ENCODE results near the gene GMCL1.
"Not testable (repeated sequence)": the region's sequence is repeated elsewhere in the genome, so short reads cannot be mapped to it uniquely, and the experiment has no call there.

Gene GMCL1

DNA sequence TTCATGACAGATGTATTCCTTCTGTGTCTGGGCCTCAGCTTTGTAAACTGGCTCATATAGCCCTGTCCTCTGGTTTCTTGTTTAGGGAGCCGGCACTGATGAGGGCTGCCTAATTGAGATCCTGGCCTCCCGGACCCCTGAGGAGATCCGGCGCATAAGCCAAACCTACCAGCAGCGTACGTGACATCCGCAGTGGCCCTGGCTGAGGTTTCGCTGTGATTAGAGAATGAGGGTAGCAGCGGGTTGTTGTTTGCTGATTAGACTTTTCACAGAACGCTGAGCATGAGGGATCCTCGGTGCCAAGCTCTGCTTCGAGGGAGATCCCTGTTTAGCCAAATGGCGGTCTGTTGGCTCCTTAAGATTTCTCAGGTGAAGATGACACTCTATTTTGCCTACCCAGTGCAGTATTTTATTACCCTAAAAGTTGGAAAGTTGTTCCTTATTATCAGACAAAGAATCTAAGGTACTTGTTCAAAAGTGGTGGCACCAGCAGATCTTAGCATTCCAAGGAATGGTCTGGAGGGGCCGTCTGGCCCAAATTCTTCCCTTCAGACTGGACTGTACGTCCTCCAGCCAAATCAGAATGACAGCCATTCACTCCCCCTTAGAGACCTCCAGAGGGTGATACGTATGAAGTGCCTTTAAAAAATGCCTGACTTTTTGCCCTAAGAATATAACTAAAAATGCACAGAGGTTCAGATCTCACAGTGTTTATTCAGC is 21.5 kb upstream of the GMCL1 start:
- no peak for DNase-seq (ENCODE audit: low spot score)

DNA sequence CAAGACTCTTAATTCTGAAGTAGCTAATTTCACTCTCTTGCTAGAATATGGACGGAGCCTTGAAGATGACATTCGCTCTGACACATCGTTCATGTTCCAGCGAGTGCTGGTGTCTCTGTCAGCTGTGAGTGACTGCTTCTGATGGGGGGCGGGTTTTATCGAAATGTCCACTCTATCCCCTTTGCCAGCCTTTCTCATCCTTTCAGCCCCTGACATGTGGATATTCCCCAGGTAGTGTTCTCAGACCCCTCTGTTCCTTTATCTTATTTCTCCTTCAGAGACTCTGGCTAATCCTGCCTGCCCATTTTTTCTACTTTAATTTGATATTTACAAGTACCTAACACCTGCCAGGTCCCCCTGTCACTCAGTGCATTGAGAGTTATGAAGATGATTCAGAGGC is 18.9 kb upstream of the GMCL1 start:
- no peak for DNase-seq (ENCODE audit: low spot score)

DNA sequence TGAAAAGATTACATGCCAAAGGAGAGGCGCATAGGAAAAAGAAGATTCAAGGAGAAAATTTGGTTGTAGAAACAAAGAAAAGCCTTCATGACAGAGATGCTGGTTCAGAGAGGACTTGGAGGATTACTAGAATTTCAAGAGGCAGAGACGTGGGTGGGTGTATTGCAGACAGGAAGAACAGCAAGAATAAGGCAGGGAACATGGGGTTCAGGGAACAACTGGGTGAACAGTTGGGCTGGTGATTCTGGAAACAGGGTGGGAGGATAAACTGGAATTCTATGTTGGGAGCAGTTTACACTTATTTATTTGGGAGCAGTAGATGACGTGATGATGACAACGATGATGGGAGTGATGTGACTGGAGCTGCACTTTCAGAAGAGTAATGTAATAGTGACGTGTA is 18.4 kb upstream of the GMCL1 start:
- no peak for DNase-seq (ENCODE audit: low spot score)

DNA sequence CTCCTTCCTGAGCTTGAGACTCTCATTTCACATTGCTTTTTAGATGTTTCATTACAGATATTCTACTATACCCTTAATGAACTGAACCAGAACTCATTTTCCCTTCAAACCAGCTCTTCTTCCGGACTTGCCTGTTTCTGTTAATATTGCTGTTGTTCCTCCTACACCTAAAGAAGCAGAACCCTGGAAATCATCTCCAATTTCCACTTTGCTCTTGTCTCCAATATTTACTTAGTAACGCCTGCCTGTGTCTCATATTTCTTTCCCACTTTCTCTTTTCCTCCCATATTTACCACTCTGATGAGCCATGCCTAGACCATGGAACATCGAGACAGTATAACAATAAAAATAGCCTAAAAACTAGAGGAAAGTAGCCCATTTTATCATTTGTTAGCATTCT is 17.9 kb upstream of the GMCL1 start:
- DNase-seq (ENCODE audit: low spot score): no peak

DNA sequence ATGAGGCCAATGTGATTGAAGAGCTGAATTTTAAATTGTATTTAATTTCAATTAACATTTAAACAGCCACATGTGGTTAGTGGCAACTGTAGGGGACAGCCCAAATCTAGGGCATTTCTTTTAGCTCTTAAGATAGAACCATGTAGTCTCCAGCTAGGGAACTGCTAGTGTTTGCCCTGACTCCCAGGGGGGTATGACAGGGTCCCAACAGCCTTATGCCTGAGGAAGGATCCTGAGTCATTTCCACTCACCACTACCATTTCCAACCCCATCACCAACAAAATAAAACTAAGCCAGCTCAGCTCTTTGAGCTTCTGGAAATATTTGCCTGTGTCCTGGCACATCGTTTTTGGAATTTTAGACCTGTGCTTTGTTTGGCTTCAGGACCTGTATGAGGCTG is 13.7 kb upstream of the GMCL1 start:
- no peak for DNase-seq (ENCODE audit: low spot score)

DNA sequence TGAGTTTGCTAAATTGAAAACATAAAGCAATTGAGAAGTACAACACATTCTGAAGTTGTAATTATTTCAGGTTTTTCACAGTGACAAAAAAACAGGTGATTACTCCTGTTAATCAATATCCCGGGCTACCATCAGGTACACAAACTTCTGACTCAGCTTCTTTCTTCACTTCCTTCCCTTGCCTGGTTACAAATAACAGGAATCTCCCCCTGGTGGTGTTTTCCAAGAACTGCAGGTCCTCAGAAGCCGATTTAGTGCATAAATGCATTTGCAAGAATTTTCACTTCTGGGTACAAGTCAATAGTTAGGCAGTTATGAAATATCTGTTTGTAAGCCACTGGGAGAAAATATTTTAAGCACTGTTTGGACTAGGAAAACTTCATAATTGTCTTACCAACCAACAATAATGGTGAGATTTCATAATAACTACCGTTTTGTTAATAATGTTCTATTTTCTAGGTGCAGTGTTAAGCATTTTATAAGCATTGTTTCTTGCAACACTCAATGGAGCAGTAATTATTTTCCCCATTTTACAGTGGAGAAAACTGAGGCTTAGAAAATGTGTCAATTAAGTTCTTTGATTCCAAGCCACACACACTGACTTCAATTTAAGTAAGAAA is 12.4 kb upstream of the GMCL1 start:
- peak; percentile 68 for DNase-seq (ENCODE audit: low spot score)

DNA sequence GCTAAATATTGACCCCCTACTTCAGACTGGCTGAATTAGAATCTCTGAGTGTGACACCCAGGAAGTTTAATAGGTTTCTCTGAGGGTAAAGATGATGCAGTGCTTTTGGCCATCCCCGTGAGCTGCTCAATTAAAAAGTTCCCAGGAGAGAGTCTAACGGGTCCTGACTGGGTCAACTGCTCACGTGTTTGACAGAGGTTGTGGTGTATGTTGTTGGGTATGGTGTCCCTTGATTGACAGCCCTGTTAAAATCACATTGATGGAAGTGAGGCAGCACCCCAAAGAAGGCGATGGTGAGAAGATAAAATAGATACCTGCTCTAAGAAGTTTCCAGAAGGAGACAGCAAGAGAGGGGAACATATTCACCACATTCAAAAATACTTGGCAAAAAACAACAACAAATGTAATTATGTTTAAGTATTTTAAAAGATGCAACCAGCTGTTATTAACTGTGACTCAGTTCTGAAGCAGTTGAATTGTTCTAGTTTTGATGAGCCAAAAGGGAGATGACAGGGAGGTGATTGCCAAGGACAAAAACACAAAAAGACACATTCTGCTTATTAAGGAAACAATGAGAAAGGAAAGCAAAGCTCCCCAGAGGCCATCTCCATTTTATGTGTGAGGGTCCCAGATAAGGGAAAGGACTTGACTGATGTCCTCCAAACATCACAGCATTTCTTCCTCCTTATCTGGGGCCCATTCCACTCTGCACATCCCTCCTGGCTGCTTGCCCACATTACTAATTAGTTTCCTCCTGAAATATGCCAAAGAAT is 11.5 kb upstream of the GMCL1 start:
- no peak for DNase-seq (ENCODE audit: low spot score)

DNA sequence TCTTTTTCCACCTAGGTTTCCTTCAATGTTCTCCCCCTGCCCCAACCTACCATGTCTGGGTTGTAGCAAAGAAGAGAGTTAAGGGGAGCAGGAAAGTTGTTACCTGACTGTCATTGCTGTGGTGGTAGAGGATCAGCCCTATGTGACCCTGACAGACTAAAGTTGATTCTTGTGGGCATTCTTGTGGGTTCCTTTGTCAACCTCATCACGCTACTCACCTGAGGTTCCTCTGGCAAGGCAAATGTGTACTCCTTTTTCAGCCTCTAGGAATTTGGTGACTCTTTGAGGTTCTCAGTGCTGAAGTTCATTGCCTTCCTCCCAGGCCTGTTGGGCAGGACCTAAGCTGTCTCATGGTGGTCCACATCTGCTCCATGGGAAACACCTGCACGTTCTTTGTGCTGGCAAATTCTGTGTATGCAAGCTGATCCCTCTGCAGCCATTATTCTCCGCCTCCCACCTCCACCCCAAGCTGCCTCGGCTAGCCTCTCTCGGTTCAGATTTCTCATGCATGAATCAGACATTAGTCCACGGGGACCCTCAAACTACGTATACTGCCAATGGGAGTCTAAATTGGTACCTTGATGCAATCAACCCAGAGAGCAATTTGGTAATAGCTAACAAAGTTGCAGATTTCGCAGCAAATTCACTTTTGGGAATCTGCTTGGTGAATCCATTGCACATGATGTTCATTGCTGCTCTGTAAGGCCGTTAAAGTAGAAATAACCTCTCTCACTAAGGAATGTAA is 1.5 kb upstream of the GMCL1 start:
- DNase-seq (ENCODE audit: low spot score): no peak

DNA sequence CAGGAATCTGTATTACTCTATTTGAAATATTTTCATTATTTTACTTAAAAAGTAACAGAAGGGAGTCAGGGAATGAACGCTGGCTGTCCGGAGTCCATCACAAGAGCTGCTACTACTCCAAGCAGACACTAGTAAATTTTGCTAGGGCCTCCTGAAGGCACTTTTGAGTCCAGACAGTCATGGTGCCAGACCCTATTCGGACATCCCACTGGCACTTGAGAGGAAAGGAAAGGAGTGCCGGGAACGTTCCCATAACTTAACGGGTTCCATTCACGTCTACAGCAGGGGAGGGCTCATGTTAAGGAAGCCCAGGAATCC is 563 bp upstream of the GMCL1 start:
- no peak for DNase-seq (ENCODE audit: low spot score)

DNA sequence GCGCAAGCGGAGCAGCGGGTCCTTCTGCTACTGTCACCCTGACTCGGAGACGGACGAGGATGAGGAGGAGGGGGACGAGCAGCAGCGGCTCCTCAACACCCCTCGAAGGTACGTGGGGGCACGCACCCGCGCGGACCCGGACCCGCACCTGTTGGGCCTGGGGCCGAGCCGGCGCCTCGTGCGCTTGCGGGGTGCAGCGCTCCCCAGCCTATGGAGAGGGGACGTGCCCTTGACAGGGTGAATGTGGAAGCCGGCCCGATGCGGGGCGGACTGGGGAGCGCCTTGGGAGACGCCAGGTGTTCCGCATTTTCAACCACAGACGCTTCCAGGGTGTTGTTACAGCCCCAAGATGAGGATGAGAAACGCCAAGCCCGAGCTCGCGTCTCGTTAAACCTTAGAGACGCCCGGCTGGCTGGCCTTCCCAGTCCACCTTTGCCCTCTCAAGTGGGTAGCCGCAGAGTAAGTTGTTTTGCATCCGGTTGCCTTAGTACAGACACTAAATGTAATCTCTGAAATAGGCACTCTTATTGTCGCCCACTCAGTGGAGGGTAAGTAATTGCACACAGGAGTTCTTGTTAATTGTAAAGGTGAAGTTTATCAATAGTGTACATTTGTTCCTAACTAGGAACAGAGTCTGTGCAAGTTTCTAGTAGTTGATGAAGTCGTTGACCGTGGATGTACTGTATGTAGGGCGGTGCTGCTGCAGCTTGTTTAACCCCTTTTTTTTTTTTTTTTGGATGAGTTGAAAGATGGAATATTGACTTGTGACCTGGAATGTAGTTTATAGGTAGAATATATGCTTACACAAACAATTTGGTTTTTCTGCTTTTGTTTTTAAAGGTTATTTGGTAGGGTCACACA is 815 bp downstream of the GMCL1 start:
- DNase-seq (ENCODE audit: low spot score): peak; percentile 34

DNA sequence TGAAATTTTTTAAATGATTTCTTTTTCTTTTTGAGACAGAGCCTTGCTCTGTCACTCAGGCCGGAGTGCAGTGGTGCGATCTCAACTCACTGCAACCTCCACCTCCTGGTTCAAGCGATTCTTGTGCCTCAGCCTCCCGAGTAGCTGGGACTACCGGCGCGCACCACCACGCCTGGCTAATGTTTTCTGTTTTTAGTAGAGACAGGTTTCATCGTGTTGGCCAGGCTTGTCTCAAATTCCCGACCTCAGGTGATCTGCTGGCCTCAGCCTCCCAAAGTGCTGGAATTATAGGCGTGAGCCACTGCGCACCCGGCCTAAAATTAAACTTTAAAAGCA is 1.4 kb downstream of the GMCL1 start:
- not testable (repeated sequence) for DNase-seq (ENCODE audit: low spot score)

DNA sequence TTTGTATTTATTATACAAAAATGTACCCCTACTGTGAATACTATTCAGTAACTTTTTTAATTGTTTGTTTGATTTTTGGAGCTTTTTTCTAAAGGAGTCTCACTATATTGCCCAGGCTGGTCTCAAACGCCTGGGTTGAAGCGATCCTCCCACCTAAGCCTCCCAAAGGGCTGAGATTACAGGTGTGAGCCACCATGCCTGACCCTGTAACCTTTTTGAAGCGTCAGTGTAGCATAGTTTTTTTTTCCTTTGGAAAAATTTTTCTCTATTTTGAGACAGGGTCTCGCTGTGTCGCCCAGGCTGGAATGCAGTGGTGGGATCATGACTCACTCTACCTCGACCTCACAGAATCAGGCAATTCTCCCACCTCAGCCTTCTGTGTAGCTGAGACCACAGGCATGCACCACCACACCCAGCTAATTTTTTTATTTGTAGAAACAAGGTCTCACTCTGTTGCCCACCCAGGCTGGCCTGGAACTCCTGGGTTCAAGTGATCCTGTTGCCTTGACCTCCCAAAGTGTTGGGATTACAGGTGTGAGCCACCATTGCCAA is 2.0 kb downstream of the GMCL1 start:
- DNase-seq (ENCODE audit: low spot score): no peak

DNA sequence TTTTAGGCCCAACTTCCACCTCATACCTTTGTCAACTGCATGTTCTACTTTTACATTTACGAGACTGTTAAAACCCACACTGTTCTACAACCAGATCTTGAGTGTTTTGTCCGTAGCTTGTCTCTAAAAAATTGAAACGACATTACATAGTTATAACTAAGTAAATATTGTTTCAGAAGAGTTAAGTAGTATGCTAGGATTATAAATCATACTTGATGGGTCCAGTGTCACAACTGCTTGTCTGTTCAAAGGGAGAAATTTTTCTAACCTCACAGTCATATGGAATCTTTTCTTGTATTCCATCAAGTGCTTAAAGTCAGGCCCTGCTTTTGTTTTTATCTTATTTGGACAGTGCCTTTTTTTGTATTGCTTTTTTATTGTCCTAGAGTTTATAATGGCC is 4.3 kb downstream of the GMCL1 start:
- no peak for DNase-seq (ENCODE audit: low spot score)

DNA sequence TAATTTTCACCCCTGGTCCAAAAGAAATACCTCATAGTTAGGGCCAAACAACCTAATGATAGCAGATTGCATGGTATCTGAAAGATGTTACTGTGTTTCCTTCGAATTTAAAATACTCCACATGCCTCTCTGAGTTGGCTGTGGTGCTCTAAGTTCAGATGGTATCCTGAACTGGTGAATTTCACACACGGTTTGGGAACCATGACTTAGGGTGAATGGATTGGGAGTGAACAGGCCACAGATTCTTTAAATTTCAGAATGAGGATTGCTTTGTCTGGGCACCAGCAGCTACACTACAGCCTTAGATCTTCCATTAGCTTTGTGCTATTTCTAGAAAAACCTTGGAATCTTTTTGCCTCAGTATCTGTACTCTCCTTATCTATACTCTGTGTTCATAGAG is 6.2 kb downstream of the GMCL1 start:
- no peak for DNase-seq (ENCODE audit: low spot score)

DNA sequence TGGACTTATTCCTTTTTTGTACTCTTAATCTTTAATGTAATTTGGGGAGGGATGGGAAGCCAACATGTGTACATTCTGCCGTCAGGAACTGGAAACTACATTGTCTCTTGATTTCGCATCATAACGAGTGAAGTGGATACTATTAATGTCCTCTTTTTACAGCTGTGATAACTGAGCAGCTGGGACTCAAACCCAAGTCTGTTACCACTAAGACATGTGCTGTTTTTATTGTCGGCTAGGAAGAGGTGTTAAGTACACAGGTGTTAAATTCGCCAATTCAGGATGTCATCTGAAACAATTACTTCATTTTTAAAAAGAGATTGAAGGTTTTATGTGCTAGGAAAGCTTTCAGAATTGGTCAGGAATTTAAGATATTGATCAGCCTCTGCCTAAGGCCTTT is 6.9 kb downstream of the GMCL1 start:
- DNase-seq (ENCODE audit: low spot score): no peak

DNA sequence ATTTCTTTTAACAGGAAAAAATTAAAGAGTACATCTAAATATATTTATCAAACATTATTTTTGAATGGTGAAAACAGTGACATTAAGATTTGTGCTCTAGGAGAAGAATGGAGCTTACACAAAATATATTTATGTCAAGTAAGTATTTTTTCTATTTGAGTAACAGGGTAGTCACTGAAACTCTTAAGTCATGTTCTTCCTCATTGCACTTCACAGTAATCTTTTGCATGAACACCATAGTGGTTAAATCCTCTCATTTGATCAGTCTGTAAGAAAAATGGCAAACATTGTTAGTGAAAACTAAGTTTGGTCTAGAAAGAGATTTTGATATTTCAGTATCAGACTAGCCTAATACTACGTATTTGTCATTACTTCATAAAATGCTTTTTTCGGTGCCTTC is 8.1 kb downstream of the GMCL1 start:
- no peak for DNase-seq (ENCODE audit: low spot score)

DNA sequence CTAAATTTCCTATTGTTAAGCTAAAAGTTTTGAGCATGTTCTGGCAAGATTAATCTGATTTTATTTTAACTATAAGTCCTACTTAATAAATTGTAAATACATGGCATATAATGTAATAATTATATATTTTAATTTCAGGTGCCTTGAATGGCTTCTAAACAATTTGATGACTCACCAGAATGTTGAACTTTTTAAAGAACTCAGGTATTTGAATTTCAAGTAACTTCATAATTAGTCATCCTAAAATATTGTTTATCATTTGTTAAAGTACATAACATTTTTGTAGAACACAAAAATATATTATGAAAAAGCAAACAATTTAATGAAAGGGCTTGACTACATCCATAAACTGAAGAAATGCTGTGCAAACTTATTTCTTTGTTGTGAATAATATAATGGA is 14.5 kb downstream of the GMCL1 start:
- no peak for DNase-seq (ENCODE audit: low spot score)

DNA sequence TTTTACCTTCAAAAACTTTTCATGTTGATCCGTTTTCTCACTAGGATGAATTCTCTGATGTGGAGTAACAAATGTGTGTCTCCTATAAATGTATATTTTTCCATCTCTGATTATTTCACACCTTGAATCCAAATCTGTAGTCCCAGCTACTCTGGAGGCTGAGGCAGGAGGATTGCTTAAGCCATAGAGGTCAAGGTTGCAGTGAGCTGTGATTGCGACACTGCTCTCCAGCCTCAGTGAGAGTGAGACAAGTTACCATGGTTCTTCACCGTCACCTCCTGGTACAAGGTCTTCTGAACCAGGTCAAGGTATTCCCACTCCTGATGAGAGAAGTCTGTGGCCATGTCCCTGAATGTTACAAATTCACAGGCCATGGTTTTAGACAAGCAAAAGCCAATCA is 15.1 kb downstream of the GMCL1 start:
- DNase-seq (ENCODE audit: low spot score): no peak

DNA sequence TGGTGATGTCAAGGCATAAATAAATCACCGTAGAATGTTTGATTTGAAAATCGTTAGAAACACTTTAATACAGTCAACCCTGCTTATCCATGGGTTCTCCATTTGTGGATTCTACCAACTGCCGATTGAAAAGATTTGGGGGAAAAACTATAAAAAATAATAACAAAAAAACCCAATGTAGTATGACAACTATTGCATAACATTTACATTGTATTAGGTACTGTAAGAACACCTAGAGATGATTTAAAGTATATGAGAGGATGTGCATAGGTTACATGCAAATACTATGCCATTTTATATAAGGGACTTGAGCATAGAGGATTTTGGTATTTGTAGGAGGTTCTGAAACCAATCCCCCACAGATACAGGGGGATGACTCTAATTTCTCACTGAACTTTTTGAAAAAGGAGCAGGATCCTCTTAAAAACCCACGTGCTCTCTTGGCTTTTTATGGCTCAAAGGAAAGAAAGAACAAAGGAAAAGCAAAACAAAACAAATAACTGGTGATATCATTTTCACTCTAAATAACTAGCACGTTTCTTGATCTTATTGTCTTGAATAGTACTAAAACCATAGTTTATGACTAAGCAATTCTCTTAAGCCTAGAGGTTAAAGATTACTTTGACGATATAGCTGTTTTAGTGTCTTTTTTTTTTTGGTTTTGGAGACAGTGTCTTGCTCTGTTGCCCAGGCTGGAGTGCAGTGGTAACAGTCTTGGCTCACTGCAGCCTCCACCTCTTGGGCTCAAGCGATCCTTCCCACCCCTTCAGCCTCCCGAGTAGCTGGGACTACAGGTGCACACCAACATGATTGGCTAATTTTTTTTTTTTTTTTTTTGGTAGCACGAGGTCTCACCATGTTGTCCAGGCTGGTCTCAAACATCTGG is 17.0 kb downstream of the GMCL1 start:
- no peak for DNase-seq (ENCODE audit: low spot score)

DNA sequence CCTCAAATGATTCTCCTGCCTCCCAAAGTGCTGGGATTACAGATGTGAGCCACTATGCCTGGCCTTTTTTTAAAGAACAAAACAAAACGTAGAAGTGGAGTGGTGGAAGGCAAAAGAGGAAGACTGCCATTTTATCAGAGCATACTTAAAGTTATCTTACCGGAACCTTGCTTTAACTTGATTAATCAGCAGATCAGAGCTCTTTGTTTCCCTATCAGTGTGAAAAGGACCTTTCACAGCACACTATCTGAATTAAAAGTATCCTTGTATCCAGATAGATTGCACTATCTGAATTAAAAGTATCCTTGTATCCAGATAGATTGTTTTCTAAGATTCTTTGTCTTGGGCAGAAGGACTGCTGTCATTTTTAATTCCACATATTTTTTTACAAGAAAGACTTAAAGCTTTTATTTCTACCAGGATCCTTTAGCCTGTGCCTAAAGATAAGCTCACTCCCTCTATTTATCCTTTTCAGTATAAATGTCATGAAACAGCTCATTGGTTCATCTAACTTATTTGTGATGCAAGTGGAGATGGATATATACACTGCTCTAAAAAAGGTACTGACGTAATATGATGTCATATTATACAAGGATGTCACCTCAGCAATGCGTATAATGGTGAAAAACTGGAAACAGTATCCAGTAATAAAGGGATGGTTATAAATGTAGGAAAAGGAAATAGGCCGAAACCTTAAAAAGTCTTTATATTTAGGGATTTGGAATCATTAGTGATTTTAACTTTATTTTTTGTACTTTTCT is 17.8 kb downstream of the GMCL1 start:
- no peak for DNase-seq (ENCODE audit: low spot score)
